ENCODE measurements around the gene ITM2A.

ITM2A gene

GRCh38 chrX:79366873-79367749, at the start of gene ITM2A:
Gene ITM2A, minus strand, starts transcription at chrX:79367334. Its CDS starts 119 bp downstream, at chrX:79367215.
- DNase-seq (ENCODE audit: low read depth in 2 of 2) = peak; percentile 24 to 47

GRCh38 chrX:79415056-79415455, 47.9 kb upstream of the ITM2A start:
- no peak for DNase-seq (ENCODE audit: low read depth in 2 of 2)

- no peak for DNase-seq (ENCODE audit: low read depth in 2 of 2)
Observed at GRCh38 chrX:79413963-79414362, 46.8 kb upstream of the ITM2A start.

- DNase-seq (ENCODE audit: low read depth in 2 of 2) = no peak
Observed at GRCh38 chrX:79412972-79413371, 45.8 kb upstream of the ITM2A start.

GRCh38 chrX:79412166-79412565, 45.0 kb upstream of the ITM2A start:
- no peak for DNase-seq (ENCODE audit: low read depth in 2 of 2)

GRCh38 chrX:79409657-79410056, 42.5 kb upstream of the ITM2A start:
- DNase-seq (ENCODE audit: low read depth in 2 of 2) = no peak

- no peak for DNase-seq (ENCODE audit: low read depth in 2 of 2)
Observed at GRCh38 chrX:79408623-79409322, 41.6 kb upstream of the ITM2A start.

GRCh38 chrX:79400623-79401022, 33.5 kb upstream of the ITM2A start:
- DNase-seq (ENCODE audit: low read depth in 2 of 2) = no peak

GRCh38 chrX:79375340-79375739, 8.2 kb upstream of the ITM2A start:
- DNase-seq (ENCODE audit: low read depth in 2 of 2) = no peak

- DNase-seq (ENCODE audit: low read depth in 2 of 2) = no peak
Observed at GRCh38 chrX:79371640-79372039, 4.5 kb upstream of the ITM2A start.

GRCh38 chrX:79371101-79371500, 4.0 kb upstream of the ITM2A start:
- DNase-seq (ENCODE audit: low read depth in 2 of 2) = no peak

- no peak for DNase-seq (ENCODE audit: low read depth in 2 of 2)
Observed at GRCh38 chrX:79369871-79370270, 2.7 kb upstream of the ITM2A start.

GRCh38 chrX:79368441-79368840, 1.3 kb upstream of the ITM2A start:
- DNase-seq (ENCODE audit: low read depth in 2 of 2) = no peak

GRCh38 chrX:79367907-79368306, 773 bp upstream of the ITM2A start:
- no peak for DNase-seq (ENCODE audit: low read depth in 2 of 2)

- no peak for DNase-seq (ENCODE audit: low read depth in 2 of 2)
Observed at GRCh38 chrX:79366556-79366872, 620 bp downstream of the ITM2A start.

GRCh38 chrX:79365591-79365990, 1.5 kb downstream of the ITM2A start:
- no peak for DNase-seq (ENCODE audit: low read depth in 2 of 2)

GRCh38 chrX:79364306-79364705, 2.8 kb downstream of the ITM2A start:
- no peak for DNase-seq (ENCODE audit: low read depth in 2 of 2)

GRCh38 chrX:79361192-79361870, 5.8 kb downstream of the ITM2A start:
- DNase-seq (ENCODE audit: low read depth in 2 of 2) = no peak

GRCh38 chrX:79336869-79337815, 30.0 kb downstream of the ITM2A start:
- DNase-seq (ENCODE audit: low read depth in 2 of 2) = no peak

- DNase-seq (ENCODE audit: low read depth in 2 of 2) = no peak
Observed at GRCh38 chrX:79330022-79330421, 37.1 kb downstream of the ITM2A start.

GRCh38 chrX:79325263-79325958, 41.7 kb downstream of the ITM2A start:
- DNase-seq (ENCODE audit: low read depth in 2 of 2) = peak in 1 of 2 donors; percentile 5

Measured in stimulated activated CD8-positive, alpha-beta memory T cell treated with anti-CD3 and anti-CD28 coated beads, Interleukin-7, amount 100 ng/mL, for 4 hours (primary cell).